ENCODE data around the gene CDA. TPM values are rescaled to one million over a fixed set of nuclear protein-coding genes. Genes with fewer than 3 reads are reported as not detected.

The CDA gene
- total and polyA plus RNA-seq, 8 donors = 0.36 to 12.2 (median 0.62) TPM

- Histone ChIP-seq H3K9me3 (no peaks in the 10 kb centered on the region), H3K4me3 (peak within 1 kb of the TSS; percentile 9 to 24), H3K27ac (no peak within 1 kb of the TSS), H3K36me3 (no peaks in the 10 kb centered on the region), H3K4me1 (peaks cover 0 to 14% of the 10 kb centered on the region in 2 donors), H3K27me3 (peaks cover 40 to 100% of the 10 kb centered on the region in 2 donors)
- intact Hi-C loops (cut with DNase I) = no loop called here
- peak; percentile 88 for ATAC-seq
- DNase-seq = peak; percentile 72 to 89 (median 78)
- TF ChIP-seq CTCF (IDR thresholded peaks at IDR 0.05) = no peak
These were observed 36.8 kb upstream of the CDA start, which contains the start of gene FAM43B for GRCh38 chr1:20551945-20552727. TSS of gene FAM43B (plus strand) at chr1:20552573. CDS start at chr1:20552974, 401 bp downstream.

- Histone ChIP-seq H3K4me1 (peaks cover 0 to 14% of the 10 kb centered on the region in 2 donors), H3K9me3 (no peaks in the 10 kb centered on the region), H3K36me3 (no peaks in the 10 kb centered on the region), H3K4me3 (peak overlapping the region; percentile 9 to 24), H3K27ac (no peak overlapping the region), H3K27me3 (peaks cover 40 to 100% of the 10 kb centered on the region in 2 donors)
- ATAC-seq (peak; percentile 5), DNase-seq (peak in 1 of 4 donors; percentile 27)
- no peak for TF ChIP-seq CTCF (IDR thresholded peaks at IDR 0.05)
- intact Hi-C loops (cut with DNase I) = no loop called here
These were observed 36.0 kb upstream of the CDA start for GRCh38 chr1:20552728-20553445.

DNA sequence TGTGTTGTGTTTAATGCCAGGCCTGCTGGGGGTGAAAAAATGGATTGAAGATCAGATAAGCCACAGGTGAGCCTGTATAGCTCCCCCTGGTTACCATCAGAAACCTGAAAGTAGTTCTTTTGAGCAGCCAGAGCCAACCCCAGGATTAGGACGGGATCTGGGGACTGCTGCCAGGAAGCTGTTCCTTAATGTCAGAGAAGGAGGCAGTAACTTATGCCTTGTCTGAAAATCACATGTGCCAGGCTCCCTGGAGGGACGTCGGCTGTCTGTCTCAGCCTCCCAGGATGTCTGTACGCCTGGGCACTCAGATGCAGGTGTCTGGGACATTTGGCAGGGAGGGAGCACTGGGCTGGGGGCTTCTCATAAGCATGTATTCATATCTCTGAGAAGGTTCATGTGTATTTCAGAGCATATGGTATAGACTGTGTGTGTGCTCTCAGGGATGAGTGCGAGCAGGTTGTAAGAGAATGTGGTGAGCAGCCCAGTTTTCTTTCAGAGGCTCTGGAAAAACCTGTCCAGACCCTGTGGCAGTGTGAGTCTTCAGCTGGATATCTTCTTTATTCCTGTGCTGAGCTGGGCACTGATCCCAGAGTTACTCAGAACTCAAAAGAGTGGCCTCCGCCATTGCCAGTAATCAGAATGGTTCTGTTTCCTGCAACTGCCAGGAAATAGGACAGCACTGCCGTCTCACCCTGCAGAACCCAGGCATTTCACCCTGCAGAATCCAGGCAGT is 33.7 kb upstream of the CDA start:
- Histone ChIP-seq H3K27me3 (peaks cover 40 to 89% of the 10 kb centered on the region in 2 donors), H3K9me3 (no peaks in the 10 kb centered on the region), H3K4me3 (no peak overlapping the region), H3K36me3 (no peaks in the 10 kb centered on the region), H3K27ac (no peak overlapping the region), H3K4me1 (peaks cover 0 to 14% of the 10 kb centered on the region in 2 donors)
- ATAC-seq (no peak), DNase-seq (no peak)
- TF ChIP-seq CTCF (IDR thresholded peaks at IDR 0.05) = no peak
- intact Hi-C loops (cut with DNase I) = no loop called here

DNA sequence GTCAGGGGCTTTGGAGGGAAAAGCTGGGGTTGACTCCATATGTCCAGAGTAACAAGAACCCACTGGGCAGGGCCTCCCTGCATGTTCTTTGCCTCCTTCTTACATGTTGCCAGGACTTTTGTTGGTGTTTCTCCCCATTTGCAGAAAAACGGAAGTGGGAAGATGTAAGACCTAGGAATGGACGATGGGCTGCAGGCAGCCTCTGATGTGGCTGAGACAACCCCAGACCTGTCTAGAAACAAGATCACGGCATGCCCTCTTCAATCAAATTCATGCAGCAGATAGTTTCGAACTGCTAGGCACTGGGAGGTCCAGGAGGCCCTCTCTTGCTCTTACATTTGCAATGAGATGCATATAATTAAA is 33.2 kb upstream of the CDA start:
- intact Hi-C loops (cut with DNase I) = no loop called here
- no peaks in the 10 kb centered on the region for H3K36me3 ChIP-seq
- DNase-seq (no peak), ATAC-seq (no peak)
- H3K9me3 ChIP-seq = no peaks in the 10 kb centered on the region
- TF ChIP-seq CTCF (IDR thresholded peaks at IDR 0.05) = no peak
- H3K27me3 ChIP-seq = peaks cover 39 to 89% of the 10 kb centered on the region in 2 donors
- peaks cover 0 to 14% of the 10 kb centered on the region in 2 donors for H3K4me1 ChIP-seq
- H3K27ac ChIP-seq = no peak overlapping the region
- H3K4me3 ChIP-seq = no peak overlapping the region
